ENCODE data around the gene MARCKSL1.

GRCh38 chr1:32309960-32310359 lies 26.1 kb downstream of the MARCKSL1 start:
- no peak for TF ChIP-seq EZH2 (IDR thresholded peaks at IDR 0.05; ENCODE audit: borderline replicate concordance, insufficient read depth, low read length, poor library complexity, severe bottlenecking)
- TF ChIP-seq RAD21 (conservative IDR thresholded peaks at IDR 0.05), result no peak
- no peak for TF ChIP-seq POLR2AphosphoS5 (IDR thresholded peaks at IDR 0.05)
- TF ChIP-seq CTCF (IDR thresholded peaks at IDR 0.05; ENCODE audit: poor library complexity, severe bottlenecking), result no peak
- TF ChIP-seq EP300 (conservative IDR thresholded peaks at IDR 0.05; ENCODE audit: poor library complexity, severe bottlenecking), result no peak
